Smooth muscle cell (in vitro differentiated cells): ENCODE measurements around the gene ABLIM3. TPM values are rescaled to one million over a fixed set of nuclear protein-coding genes. Genes with fewer than 3 reads are reported as not detected.

Source experiments
- DNase-seq: peaks from one replicate; lab custom pipeline; 2025; ENCODE audit not compliant: unreplicated experiment; lab: John Stamatoyannopoulos, UW
- H2AFZ ChIP-seq: fragments of 200-600 bp; sonication (generic); 2 replicates; pipeline ENCODE4 v1.6.0; 2016; ENCODE audit warnings: antibody characterized with exemption, low read depth, mild to moderate bottlenecking
- H3F3A ChIP-seq: fragments of 200-600 bp; sonication (generic); 2 replicates; pipeline ENCODE4 v1.6.0; 2017; ENCODE audit warnings: antibody characterized with exemption, low read depth
- H3K27ac ChIP-seq: fragments of 200-600 bp; sonication (generic); 2 replicates; pipeline ENCODE4 v1.5.1; 2016; ENCODE audit warnings: low read depth, mild to moderate bottlenecking
- H3K27me3 ChIP-seq: fragments of 200-600 bp; sonication (generic); 2 replicates; pipeline ENCODE4 v1.6.1; 2016; ENCODE audit warnings: low read depth, mild to moderate bottlenecking
- H3K36me3 ChIP-seq: fragments of 200-600 bp; sonication (generic); 2 replicates; pipeline ENCODE4 v1.5.1; 2016; ENCODE audit warnings: low read depth
- H3K4me1 ChIP-seq: fragments of 200-600 bp; sonication (generic); 2 replicates; pipeline ENCODE4 v1.5.1; 2016; ENCODE audit warnings: low read depth
- H3K4me2 ChIP-seq: fragments of 200-600 bp; sonication (generic); 2 replicates; pipeline ENCODE4 v1.6.0; 2016; ENCODE audit warnings: mild to moderate bottlenecking
- H3K4me3 ChIP-seq: fragments of 200-600 bp; sonication (generic); 2 replicates; pipeline ENCODE4 v1.5.1; 2016; ENCODE audit warnings: mild to moderate bottlenecking
- H3K79me2 ChIP-seq: fragments of 200-600 bp; sonication (generic); 2 replicates; pipeline ENCODE4 v1.6.0; 2016; ENCODE audit warnings: low read depth, mild to moderate bottlenecking
- H3K9ac ChIP-seq: fragments of 200-600 bp; sonication (generic); 2 replicates; pipeline ENCODE4 v1.6.0; 2016; ENCODE audit warnings: low read depth
- H3K9me3 ChIP-seq: fragments of 200-600 bp; sonication (generic); replicated peaks from 2 replicates; pipeline ENCODE4 v1.5.1; 2016; ENCODE audit warnings: low read depth
- H4K20me1 ChIP-seq: fragments of 200-600 bp; sonication (generic); 2 replicates; pipeline ENCODE4 v1.6.0; 2016; ENCODE audit warnings: low read depth
- CTCF ChIP-seq: fragments of 200-600 bp; sonication (generic); IDR thresholded peaks from 2 replicates; pipeline ENCODE4 v1.5.1; 2017; ENCODE audit warnings: borderline replicate concordance, mild to moderate bottlenecking, antibody characterized with exemption; ENCODE audit not compliant: insufficient read depth, poor library complexity, severe bottlenecking
- WGBS: methylation state at CpG from one replicate; pipeline ENCODE4 v1.1.7; 2016; ENCODE audit warnings: low lambda C conversion rate; 5-methylcytosine and 5-hydroxymethylcytosine counted together
- polyA plus RNA-seq: library from polyadenylated mRNA; unstranded; fragments of >200 nt; fragmentation: Nextera tagmentation; extraction: Ambion mirVana; gene quantifications from 2 replicates; pipeline ENCODE4 v1.2.1, GENCODE V29; 2016
- total RNA-seq: library from RNA; depleted of rRNA; stranded (reverse); fragments of >200 nt; gene quantifications from 2 replicates; pipeline ENCODE4 v1.2.3, GENCODE V29; 2014

Gene ABLIM3
- total and polyA plus RNA-seq, 2 experiments from 2014 or later, result 2.6 to 6.8 TPM

- no peak overlapping the region for H3K4me2 ChIP-seq
- WGBS, result 78% methylated on average over 1 of the region's 1 CpG
- no peak overlapping the region for H3K27ac ChIP-seq
These were observed 115.8 kb downstream of the ABLIM3 start for GRCh38 chr5:149257131-149257530.

GRCh38 chr5:149257889-149258705, 116.8 kb downstream of the ABLIM3 start:
- no peak overlapping the region for H3K9ac ChIP-seq
- no peaks in the 10 kb centered on the region for H3K9me3 ChIP-seq
- H3K4me2 ChIP-seq, result no peak overlapping the region
- no peak overlapping the region for H3K4me3 ChIP-seq
- H3K4me1 ChIP-seq, result no peaks in the 10 kb centered on the region
- peaks cover 52% of the 10 kb centered on the region for H3K27me3 ChIP-seq
- 81% methylated on average over 10 of the region's 10 CpGs for WGBS
- H3F3A ChIP-seq, result no peaks in the 10 kb centered on the region
- no peaks in the 10 kb centered on the region for H3K79me2 ChIP-seq
- no peak overlapping the region for H3K27ac ChIP-seq
- no peaks in the 10 kb centered on the region for H3K36me3 ChIP-seq
- H2AFZ ChIP-seq, result no peak overlapping the region
- H4K20me1 ChIP-seq, result no peaks in the 10 kb centered on the region
- DNase-seq, result no peak
- TF ChIP-seq CTCF, result no peak

More at GRCh38 chr5:149257131-149257530, 115.8 kb downstream of the ABLIM3 start:
- no peak overlapping the region for H3K4me3 ChIP-seq
- H3K36me3 ChIP-seq, result no peaks in the 10 kb centered on the region
- DNase-seq, result no peak
- TF ChIP-seq CTCF, result no peak
- no peaks in the 10 kb centered on the region for H3K9me3 ChIP-seq
- H3K79me2 ChIP-seq, result no peaks in the 10 kb centered on the region
- peaks cover 42% of the 10 kb centered on the region for H3K27me3 ChIP-seq
- no peaks in the 10 kb centered on the region for H4K20me1 ChIP-seq
- no peak overlapping the region for H3K9ac ChIP-seq
- H3K4me1 ChIP-seq, result no peaks in the 10 kb centered on the region
- H2AFZ ChIP-seq, result no peak overlapping the region
- no peaks in the 10 kb centered on the region for H3F3A ChIP-seq

- Histone ChIP-seq H3K4me1 (no peaks in the 10 kb centered on the region), H4K20me1 (no peaks in the 10 kb centered on the region), H3K27ac (no peak overlapping the region), H2AFZ (no peak overlapping the region), H3K4me2 (no peak overlapping the region), H3K36me3 (no peaks in the 10 kb centered on the region), H3K79me2 (no peaks in the 10 kb centered on the region), H3F3A (no peaks in the 10 kb centered on the region), H3K27me3 (peaks cover 74% of the 10 kb centered on the region), H3K9ac (no peak overlapping the region), H3K9me3 (no peaks in the 10 kb centered on the region), H3K4me3 (no peak overlapping the region)
- WGBS, result 68% methylated on average over 1 of the region's 1 CpG
- TF ChIP-seq CTCF, result no peak
- no peak for DNase-seq
These were observed 119.5 kb downstream of the ABLIM3 start for GRCh38 chr5:149260761-149261160.

GRCh38 chr5:149261246-149261645, 120.0 kb downstream of the ABLIM3 start:
- TF ChIP-seq CTCF, result no peak
- DNase-seq, result no peak
- H3K36me3 ChIP-seq, result no peaks in the 10 kb centered on the region
- H3F3A ChIP-seq, result no peaks in the 10 kb centered on the region
- no peaks in the 10 kb centered on the region for H4K20me1 ChIP-seq
- no peaks in the 10 kb centered on the region for H3K4me1 ChIP-seq
- H3K9me3 ChIP-seq, result no peaks in the 10 kb centered on the region
- H3K27ac ChIP-seq, result no peak overlapping the region
- H3K79me2 ChIP-seq, result no peaks in the 10 kb centered on the region
- H3K4me3 ChIP-seq, result no peak overlapping the region
- no peak overlapping the region for H3K4me2 ChIP-seq
- peaks cover 74% of the 10 kb centered on the region for H3K27me3 ChIP-seq
- H3K9ac ChIP-seq, result no peak overlapping the region
- no peak overlapping the region for H2AFZ ChIP-seq
- 77% methylated on average over 7 of the region's 7 CpGs for WGBS
